Left lung (tissue), 14 donors: ENCODE measurements around the gene TH. TPM values are rescaled to one million over a fixed set of nuclear protein-coding genes. Genes with fewer than 3 reads are reported as not detected.

Experiments
- ATAC-seq: fragments of 200-7000 bp; cut with Tn5 transposase; one replicate; pipeline ENCODE4 v1.9.1; 2020; ENCODE audit warnings: moderate library complexity
- DNase-seq, 4 donors: peaks; one replicate each; pipeline ENCODE4 v3.0.0-alpha.2; 2013 to 2020
- H3K27ac ChIP-seq, 2 donors: fragments of 200-600 bp; sonication (generic) in 1 of 2; one replicate each; pipeline versions ENCODE4 v1.5.0 to v1.8.0; 2020 to 2021
- H3K27me3 ChIP-seq, 2 donors: fragments of 200-600 bp; sonication (generic) in 1 of 2; one replicate each; pipeline versions ENCODE4 v1.5.0 to v1.8.0; 2020 to 2021
- H3K36me3 ChIP-seq, 2 donors: fragments of 200-600 bp; sonication (generic) in 1 of 2; one replicate each; pipeline versions ENCODE4 v1.5.0 to v1.8.0; 2020 to 2021
- H3K4me1 ChIP-seq, 2 donors: fragments of 200-600 bp; one replicate each; pipeline ENCODE4 v1.8.0; 2021
- H3K4me3 ChIP-seq, 2 donors: fragments of 200-600 bp; sonication (generic) in 1 of 2; one replicate each; pipeline versions ENCODE4 v1.5.0 to v1.8.0; 2020 to 2021; ENCODE audit warnings: mild to moderate bottlenecking in 1 of 2
- H3K9me3 ChIP-seq, 2 donors: fragments of 200-600 bp; sonication (generic) in 1 of 2; one replicate each; pipeline versions ENCODE4 v1.5.0 to v1.8.0; 2020 to 2021
- CTCF ChIP-seq, 2 donors: fragments of 200-600 bp; sonication (generic) in 1 of 2; IDR thresholded peaks; one replicate each; pipeline versions ENCODE4 v1.5.0 to v1.8.0; 2021; ENCODE audit warnings: antibody characterized with exemption in 2 of 2
- intact Hi-C, 2 donors: fragments of 100-400 bp; cut with DNase I; formaldehyde crosslinking; loops; one replicate each; pipeline versions ENCODE4 v1.11.2 to v1.14.2; 2022
- long read RNA-seq, 12 donors: library from polyadenylated mRNA in 2 of 12; unstranded in 2 of 12; transcript quantifications; one replicate each; pipeline ENCODE4 v2.0.0 and lab custom pipeline, GENCODE V29; 2019 to 2026
- polyA plus RNA-seq, 6 donors: library from polyadenylated mRNA; unstranded; fragments of 120-200 nt; gene quantifications; one replicate each; pipeline ENCODE4 v1.2.1, GENCODE V29; 2013; ENCODE audit not compliant: insufficient read length in 6 of 6
- total RNA-seq, 2 donors: library from RNA; stranded (reverse); fragmentation: NEBNext Ultra II Directional; extraction: Animal tissue kit (Norgen Biotek cat#: 25700); gene quantifications; one replicate each; pipeline ENCODE4 v1.2.1, GENCODE V29; 2021
- donor health status: DM: no; HTN: yes; CAD: no.
- donor health status: DM: no; HTN: no; CAD: no.

Gene TH
- total RNA-seq (under 1 TPM; 0.18 to 0.26 TPM), polyA plus RNA-seq (1 to 10 TPM in 2 of 6 donors, under 1 TPM in 4; 0.21 to 1.4 (median 0.79) TPM)
- long read RNA-seq, donor 1 = 0 reads
- long read RNA-seq, donor 2 = 0 reads
- long read RNA-seq, donor 3 = 0 reads
- long read RNA-seq, donor 4 = 0 reads
- long read RNA-seq, donor 5 = 0 reads
- long read RNA-seq, donor 6 = 0 reads
- long read RNA-seq, donor 7 = 0 reads
- long read RNA-seq, donor 8 = 0 reads
- long read RNA-seq, donor 9 = 0 reads
- long read RNA-seq, donor 10 = 0 reads
- long read RNA-seq, donor 11, partial matches to known transcripts = 0 of 1 reads
- long read RNA-seq, donor 11, other reads (novel, unspliced or antisense) = 0 of 1 reads
- long read RNA-seq, donor 12 = 0 reads

GRCh38 chr11:2171591-2172003 is at the start of gene TH:
TSS of gene TH (minus strand) at chr11:2171815. CDS start at chr11:2171786, 29 bp downstream.
- intact Hi-C loops = no loop called here
- Histone ChIP-seq H3K27me3 (peaks cover 0 to 59% of the 10 kb centered on the region in 2 donors), H3K4me3 (no peak within 1 kb of the TSS), H3K27ac (no peak within 1 kb of the TSS), H3K9me3 (no peaks in the 10 kb centered on the region), H3K4me1 (peaks cover under 1 to 3% of the 10 kb centered on the region in 2 donors), H3K36me3 (no peaks in the 10 kb centered on the region)
- no peak for TF ChIP-seq CTCF (IDR thresholded peaks at IDR 0.05)
- DNase-seq (no peak), ATAC-seq (no peak)

- H3K27ac ChIP-seq = no peak overlapping the region
- TF ChIP-seq CTCF (IDR thresholded peaks at IDR 0.05) = no peak
- peaks cover 0 to 8% of the 10 kb centered on the region in 2 donors for H3K27me3 ChIP-seq
- no peak overlapping the region for H3K4me3 ChIP-seq
- ATAC-seq = no peak
- no peaks in the 10 kb centered on the region for H3K36me3 ChIP-seq
- no peak for DNase-seq
- H3K4me1 ChIP-seq = no peaks in the 10 kb centered on the region
- H3K9me3 ChIP-seq = peaks cover 0 to 7% of the 10 kb centered on the region in 2 donors
- intact Hi-C loops = no loop called here
These were observed 49.4 kb upstream of the TH start for GRCh38 chr11:2221024-2221423.

GRCh38 chr11:2220173-2220771 is 48.7 kb upstream of the TH start:
- intact Hi-C loops = no loop called here
- no peak for ATAC-seq
- Histone ChIP-seq H3K9me3 (peaks cover 0 to 7% of the 10 kb centered on the region in 2 donors), H3K27ac (no peak overlapping the region), H3K36me3 (no peaks in the 10 kb centered on the region), H3K4me1 (no peaks in the 10 kb centered on the region), H3K27me3 (peaks cover 0 to 8% of the 10 kb centered on the region in 2 donors), H3K4me3 (no peak overlapping the region)
- DNase-seq = no peak
- no peak for TF ChIP-seq CTCF (IDR thresholded peaks at IDR 0.05)

GRCh38 chr11:2219318-2220017 is 47.9 kb upstream of the TH start:
- H3K27ac ChIP-seq = no peak overlapping the region
- no peak for DNase-seq
- H3K27me3 ChIP-seq = peaks cover 0 to 8% of the 10 kb centered on the region in 2 donors
- ATAC-seq = no peak
- intact Hi-C loops = no loop called here
- H3K4me3 ChIP-seq = no peak overlapping the region
- no peaks in the 10 kb centered on the region for H3K36me3 ChIP-seq
- H3K4me1 ChIP-seq = no peaks in the 10 kb centered on the region
- peaks cover 0 to 6% of the 10 kb centered on the region in 2 donors for H3K9me3 ChIP-seq
- no peak for TF ChIP-seq CTCF (IDR thresholded peaks at IDR 0.05)
